Liver (tissue), 9 donors: Measurements from ENCODE around the gene CELSR2. TPM values are rescaled to one million over a fixed set of nuclear protein-coding genes. Genes with fewer than 3 reads are reported as not detected.
A peak's percentile ranks its signal among the peaks of the same experiment; 100 is the strongest.

Experiments
- DNase-seq: peaks from one replicate; pipeline ENCODE4 v3.0.0-alpha.2; 2017; ENCODE audit warnings: low spot score
- H3K27ac ChIP-seq, 2 donors: one replicate each; pipeline ENCODE4 v1.7.0; 2013; ENCODE audit warnings: inconsistent platforms in 2 of 2, low read length in 2 of 2, control low read depth in 1 of 2, low read depth in 1 of 2, mild to moderate bottlenecking in 1 of 2
- H3K27me3 ChIP-seq, 4 donors: one replicate each; pipeline versions ENCODE4 v1.6.1 to v1.7.0; 2013; ENCODE audit warnings: low read length in 3 of 4, inconsistent platforms in 1 of 4, mild to moderate bottlenecking in 1 of 4, moderate library complexity in 1 of 4; ENCODE audit not compliant: control insufficient read depth in 4 of 4, insufficient read depth in 4 of 4
- H3K36me3 ChIP-seq, 4 donors: one replicate each; pipeline versions ENCODE4 v1.6.1 to v1.7.0; 2013; ENCODE audit warnings: low read length in 3 of 4, mild to moderate bottlenecking in 3 of 4, low read depth in 1 of 4, moderate library complexity in 1 of 4; ENCODE audit not compliant: control insufficient read depth in 4 of 4, insufficient read depth in 3 of 4
- H3K4me1 ChIP-seq, 4 donors: one replicate each; pipeline versions ENCODE4 v1.6.1 to v1.7.0; 2013; ENCODE audit warnings: low read length in 3 of 4, mild to moderate bottlenecking in 3 of 4, moderate library complexity in 1 of 4; ENCODE audit not compliant: control insufficient read depth in 4 of 4, insufficient read depth in 4 of 4
- H3K4me3 ChIP-seq, 3 donors: one replicate each; pipeline versions ENCODE4 v1.6.1 to v1.7.0; 2013; ENCODE audit warnings: low read length in 3 of 3, control low read depth in 1 of 3, low read depth in 1 of 3, mild to moderate bottlenecking in 1 of 3
- H3K9ac ChIP-seq, 2 donors: one replicate each; pipeline ENCODE4 v1.7.0; 2013; ENCODE audit warnings: low read length in 2 of 2, mild to moderate bottlenecking in 2 of 2, moderate library complexity in 2 of 2, control low read depth in 1 of 2, low read depth in 1 of 2
- H3K9me3 ChIP-seq, 4 donors: one replicate each; pipeline versions ENCODE4 v1.6.1 to v1.7.0; 2013; ENCODE audit warnings: low read length in 3 of 4; ENCODE audit not compliant: control insufficient read depth in 4 of 4
- EGR1 ChIP-seq, 2 donors: IDR thresholded peaks; 2 replicates each; pipeline ENCODE4 v1.6.1; 2016 to 2018; ENCODE audit warnings: antibody characterized with exemption in 2 of 2, low read depth in 2 of 2
- FOXA1 ChIP-seq: IDR thresholded peaks from 2 replicates; pipeline ENCODE4 v1.6.1; 2016; ENCODE audit warnings: antibody characterized with exemption
- FOXA2 ChIP-seq: IDR thresholded peaks from 2 replicates; pipeline ENCODE4 v1.6.1; 2016; ENCODE audit warnings: antibody characterized with exemption
- GABPA ChIP-seq, 2 donors: IDR thresholded peaks in 1 of 2; conservative IDR thresholded peaks in 1 of 2; 2 replicates each; pipeline ENCODE4 v1.6.1; 2016; ENCODE audit warnings: antibody characterized with exemption in 2 of 2, mild to moderate bottlenecking in 1 of 2, moderate library complexity in 1 of 2
- HNF4A ChIP-seq, 2 donors: conservative IDR thresholded peaks; 2 replicates each; pipeline ENCODE4 v1.6.1; 2016; ENCODE audit warnings: antibody characterized with exemption in 2 of 2, mild to moderate bottlenecking in 2 of 2
- HNF4G ChIP-seq: IDR thresholded peaks from 2 replicates; pipeline ENCODE4 v1.6.1; 2016; ENCODE audit warnings: antibody characterized with exemption
- JUND ChIP-seq, 2 donors: IDR thresholded peaks; 2 replicates each; pipeline ENCODE4 v1.6.1; 2016; ENCODE audit warnings: antibody characterized with exemption in 2 of 2
- NR2F2 ChIP-seq: IDR thresholded peaks from 2 replicates; pipeline ENCODE4 v1.6.1; 2016; ENCODE audit warnings: antibody characterized with exemption
- RAD21 ChIP-seq, 2 donors: IDR thresholded peaks; 2 replicates each; pipeline ENCODE4 v1.6.1; 2016; ENCODE audit warnings: antibody characterized with exemption in 2 of 2, mild to moderate bottlenecking in 2 of 2
- RXRA ChIP-seq, 2 donors: IDR thresholded peaks; 2 replicates each; pipeline ENCODE4 v1.6.1; 2017 to 2018; ENCODE audit warnings: antibody characterized with exemption in 2 of 2, mild to moderate bottlenecking in 1 of 2
- SP1 ChIP-seq: IDR thresholded peaks from 2 replicates; pipeline ENCODE4 v1.6.1; 2018; ENCODE audit warnings: antibody characterized with exemption, mild to moderate bottlenecking
- TAF1 ChIP-seq: conservative IDR thresholded peaks from 2 replicates; pipeline ENCODE4 v1.6.1; 2016; ENCODE audit warnings: antibody characterized with exemption, mild to moderate bottlenecking
- YY1 ChIP-seq: IDR thresholded peaks from 2 replicates; pipeline ENCODE4 v1.6.1; 2016; ENCODE audit warnings: antibody characterized with exemption, mild to moderate bottlenecking
- WGBS: extraction: QIAGEN DNeasy Blood & Tissue Kit; methylation state at CpG from one replicate; pipeline ENCODE4 v1.1.7; 2013; 5-methylcytosine and 5-hydroxymethylcytosine counted together
- polyA plus RNA-seq, 2 donors: library from polyadenylated mRNA; stranded (reverse) in 1 of 2; unstranded in 1 of 2; fragments of 200-250 nt in 1 of 2; fragments of >200 nt in 1 of 2; fragmentation: Nextera tagmentation in 1 of 2; extraction: Ambion mirVana in 1 of 2; gene quantifications; one replicate each; pipeline versions ENCODE4 v1.2.1 to v1.2.3, GENCODE V29; 2013 to 2015
- total RNA-seq, 2 donors: library from RNA; depleted of rRNA; stranded (reverse); fragments of >200 nt; gene quantifications; one replicate each; pipeline ENCODE4 v1.2.3, GENCODE V29; 2014
- TF ChIP-seq, protein P1 (sequence below): IDR thresholded peaks from 2 replicates; pipeline ENCODE4 v1.6.1; 2016; ENCODE audit warnings: antibody characterized with exemption
- TF ChIP-seq, protein P2 (sequence below): IDR thresholded peaks from 2 replicates; pipeline ENCODE4 v1.6.1; 2016; ENCODE audit warnings: antibody characterized with exemption
- TF ChIP-seq, protein P3 (sequence below): fragments of 150-350 bp; IDR thresholded peaks from 2 replicates; pipeline ENCODE4 v1.5.1; 2017; ENCODE audit warnings: improper control_type of control experiment, low read depth, low read length; ENCODE audit not compliant: missing input control
- TF ChIP-seq, protein P4 (sequence below): IDR thresholded peaks from 2 replicates; pipeline ENCODE4 v1.6.1; 2016; ENCODE audit warnings: antibody characterized with exemption
- donor health status: healthy.
- donor health status: healthy.
- donor health status: healthy.
- donor health status: healthy.
- donor health status: healthy.

The CELSR2 gene, protein sequence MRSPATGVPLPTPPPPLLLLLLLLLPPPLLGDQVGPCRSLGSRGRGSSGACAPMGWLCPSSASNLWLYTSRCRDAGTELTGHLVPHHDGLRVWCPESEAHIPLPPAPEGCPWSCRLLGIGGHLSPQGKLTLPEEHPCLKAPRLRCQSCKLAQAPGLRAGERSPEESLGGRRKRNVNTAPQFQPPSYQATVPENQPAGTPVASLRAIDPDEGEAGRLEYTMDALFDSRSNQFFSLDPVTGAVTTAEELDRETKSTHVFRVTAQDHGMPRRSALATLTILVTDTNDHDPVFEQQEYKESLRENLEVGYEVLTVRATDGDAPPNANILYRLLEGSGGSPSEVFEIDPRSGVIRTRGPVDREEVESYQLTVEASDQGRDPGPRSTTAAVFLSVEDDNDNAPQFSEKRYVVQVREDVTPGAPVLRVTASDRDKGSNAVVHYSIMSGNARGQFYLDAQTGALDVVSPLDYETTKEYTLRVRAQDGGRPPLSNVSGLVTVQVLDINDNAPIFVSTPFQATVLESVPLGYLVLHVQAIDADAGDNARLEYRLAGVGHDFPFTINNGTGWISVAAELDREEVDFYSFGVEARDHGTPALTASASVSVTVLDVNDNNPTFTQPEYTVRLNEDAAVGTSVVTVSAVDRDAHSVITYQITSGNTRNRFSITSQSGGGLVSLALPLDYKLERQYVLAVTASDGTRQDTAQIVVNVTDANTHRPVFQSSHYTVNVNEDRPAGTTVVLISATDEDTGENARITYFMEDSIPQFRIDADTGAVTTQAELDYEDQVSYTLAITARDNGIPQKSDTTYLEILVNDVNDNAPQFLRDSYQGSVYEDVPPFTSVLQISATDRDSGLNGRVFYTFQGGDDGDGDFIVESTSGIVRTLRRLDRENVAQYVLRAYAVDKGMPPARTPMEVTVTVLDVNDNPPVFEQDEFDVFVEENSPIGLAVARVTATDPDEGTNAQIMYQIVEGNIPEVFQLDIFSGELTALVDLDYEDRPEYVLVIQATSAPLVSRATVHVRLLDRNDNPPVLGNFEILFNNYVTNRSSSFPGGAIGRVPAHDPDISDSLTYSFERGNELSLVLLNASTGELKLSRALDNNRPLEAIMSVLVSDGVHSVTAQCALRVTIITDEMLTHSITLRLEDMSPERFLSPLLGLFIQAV (N-terminal part only)
- 1 to 10 TPM; 1.5 to 1.6 TPM for total RNA-seq
- polyA plus RNA-seq: under 1 TPM; 0.73 to 0.78 TPM

DNA sequence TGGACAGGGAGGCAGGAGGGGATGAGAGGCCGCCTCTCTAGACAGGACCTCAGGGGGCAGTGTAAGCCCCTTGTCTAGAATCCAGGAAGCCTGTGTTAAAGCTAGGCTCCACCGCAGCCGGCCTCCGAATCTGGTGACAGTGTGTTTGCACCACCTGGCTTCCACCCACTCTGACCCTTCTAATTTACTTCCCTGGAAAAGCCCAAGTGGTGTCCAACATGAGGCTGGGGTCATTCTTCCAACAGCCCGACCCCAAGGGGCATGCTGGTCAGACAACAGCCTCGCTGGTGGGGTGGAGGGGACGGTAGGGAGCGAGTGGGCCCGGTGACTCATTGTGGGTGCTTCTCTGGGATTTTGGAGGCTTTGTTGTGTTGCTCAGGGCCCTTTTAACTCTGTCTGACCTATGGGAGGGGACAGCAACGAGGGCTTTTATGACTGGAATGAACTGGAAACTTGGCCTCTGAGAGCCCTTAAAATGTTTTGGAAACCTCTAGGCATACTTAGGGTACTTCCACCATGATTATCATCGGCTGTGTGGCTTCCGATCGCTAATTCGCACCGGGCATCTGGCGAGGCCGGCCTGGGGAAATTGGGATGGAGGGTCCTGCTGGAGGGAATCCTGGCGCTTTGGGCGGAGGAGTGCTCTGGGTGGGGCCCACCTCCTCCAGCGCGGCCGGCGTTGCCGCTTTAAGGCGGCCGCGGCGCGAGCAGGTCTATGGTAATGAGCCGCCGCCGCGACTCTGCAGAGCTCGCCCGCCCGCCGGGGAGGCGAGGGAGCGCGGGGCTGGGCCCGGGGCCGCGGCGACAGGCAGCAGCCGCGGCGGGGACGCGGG lies at the start of gene CELSR2:
CELSR2 (plus strand) TSS at position 743 of the 833 bp plus-strand sequence. CDS start 541 bp downstream, outside the sequence.
- no peak within 1 kb of the TSS for H3K27ac ChIP-seq
- DNase-seq: peak; percentile 73

DNA sequence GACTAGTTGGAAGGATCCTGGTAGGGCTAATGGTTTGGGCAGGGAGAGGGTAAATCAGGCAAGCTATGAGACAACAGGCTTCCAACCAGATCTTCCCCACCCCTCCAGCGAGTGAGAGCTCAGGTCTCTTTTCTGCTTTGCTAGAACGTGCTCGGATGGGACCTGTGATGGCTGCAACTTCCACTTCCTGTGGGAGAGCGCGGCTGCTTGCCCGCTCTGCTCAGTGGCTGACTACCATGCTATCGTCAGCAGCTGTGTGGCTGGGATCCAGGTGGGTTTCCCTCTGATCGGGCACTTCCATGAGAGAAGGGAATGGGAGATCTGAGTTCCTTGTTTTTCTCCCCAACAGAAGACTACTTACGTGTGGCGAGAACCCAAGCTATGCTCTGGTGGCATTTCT lies 49.6 kb upstream of the CELSR2 start:
- H3K27ac ChIP-seq: no peak overlapping the region
- no peak overlapping the region for H3K9ac ChIP-seq
- no peak overlapping the region for H3K4me3 ChIP-seq
- H3K27me3 ChIP-seq: no peaks in the 10 kb centered on the region
- no peaks in the 10 kb centered on the region for H3K36me3 ChIP-seq
- no peak for DNase-seq
- 73% methylated on average over 10 of the region's 10 CpGs for WGBS
- H3K4me1 ChIP-seq: no peaks in the 10 kb centered on the region
- H3K9me3 ChIP-seq: no peaks in the 10 kb centered on the region
- no peak for TF ChIP-seq RAD21 (IDR thresholded peaks at IDR 0.05)
- no peak for TF ChIP-seq YY1
- no peak for TF ChIP-seq TAF1
- no peak for TF ChIP-seq EGR1 (IDR thresholded peaks at IDR 0.05; ENCODE audit: low read depth in 2 of 2)
- no peak for TF ChIP-seq GABPA (IDR thresholded peaks at IDR 0.05 in 1 of 2, conservative IDR thresholded peaks at IDR 0.05 in 1 of 2)
- TF ChIP-seq, protein P1, sequence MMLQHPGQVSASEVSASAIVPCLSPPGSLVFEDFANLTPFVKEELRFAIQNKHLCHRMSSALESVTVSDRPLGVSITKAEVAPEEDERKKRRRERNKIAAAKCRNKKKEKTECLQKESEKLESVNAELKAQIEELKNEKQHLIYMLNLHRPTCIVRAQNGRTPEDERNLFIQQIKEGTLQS: no peak
- TF ChIP-seq, protein P2, sequence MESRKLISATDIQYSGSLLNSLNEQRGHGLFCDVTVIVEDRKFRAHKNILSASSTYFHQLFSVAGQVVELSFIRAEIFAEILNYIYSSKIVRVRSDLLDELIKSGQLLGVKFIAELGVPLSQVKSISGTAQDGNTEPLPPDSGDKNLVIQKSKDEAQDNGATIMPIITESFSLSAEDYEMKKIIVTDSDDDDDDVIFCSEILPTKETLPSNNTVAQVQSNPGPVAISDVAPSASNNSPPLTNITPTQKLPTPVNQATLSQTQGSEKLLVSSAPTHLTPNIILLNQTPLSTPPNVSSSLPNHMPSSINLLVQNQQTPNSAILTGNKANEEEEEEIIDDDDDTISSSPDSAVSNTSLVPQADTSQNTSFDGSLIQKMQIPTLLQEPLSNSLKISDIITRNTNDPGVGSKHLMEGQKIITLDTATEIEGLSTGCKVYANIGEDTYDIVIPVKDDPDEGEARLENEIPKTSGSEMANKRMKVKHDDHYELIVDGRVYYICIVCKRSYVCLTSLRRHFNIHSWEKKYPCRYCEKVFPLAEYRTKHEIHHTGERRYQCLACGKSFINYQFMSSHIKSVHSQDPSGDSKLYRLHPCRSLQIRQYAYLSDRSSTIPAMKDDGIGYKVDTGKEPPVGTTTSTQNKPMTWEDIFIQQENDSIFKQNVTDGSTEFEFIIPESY: no peak
- TF ChIP-seq, protein P3, sequence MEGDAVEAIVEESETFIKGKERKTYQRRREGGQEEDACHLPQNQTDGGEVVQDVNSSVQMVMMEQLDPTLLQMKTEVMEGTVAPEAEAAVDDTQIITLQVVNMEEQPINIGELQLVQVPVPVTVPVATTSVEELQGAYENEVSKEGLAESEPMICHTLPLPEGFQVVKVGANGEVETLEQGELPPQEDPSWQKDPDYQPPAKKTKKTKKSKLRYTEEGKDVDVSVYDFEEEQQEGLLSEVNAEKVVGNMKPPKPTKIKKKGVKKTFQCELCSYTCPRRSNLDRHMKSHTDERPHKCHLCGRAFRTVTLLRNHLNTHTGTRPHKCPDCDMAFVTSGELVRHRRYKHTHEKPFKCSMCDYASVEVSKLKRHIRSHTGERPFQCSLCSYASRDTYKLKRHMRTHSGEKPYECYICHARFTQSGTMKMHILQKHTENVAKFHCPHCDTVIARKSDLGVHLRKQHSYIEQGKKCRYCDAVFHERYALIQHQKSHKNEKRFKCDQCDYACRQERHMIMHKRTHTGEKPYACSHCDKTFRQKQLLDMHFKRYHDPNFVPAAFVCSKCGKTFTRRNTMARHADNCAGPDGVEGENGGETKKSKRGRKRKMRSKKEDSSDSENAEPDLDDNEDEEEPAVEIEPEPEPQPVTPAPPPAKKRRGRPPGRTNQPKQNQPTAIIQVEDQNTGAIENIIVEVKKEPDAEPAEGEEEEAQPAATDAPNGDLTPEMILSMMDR: no peak
- no peak for TF ChIP-seq NR2F2
- no peak for TF ChIP-seq FOXA1

More for the DNA sequence above, at the start of gene CELSR2:
- peak within 1 kb of the TSS in 2 of 3 donors; percentile 31 to 73 for H3K4me3 ChIP-seq
- H3K27me3 ChIP-seq: no peaks in the 10 kb centered on the region
- TF ChIP-seq RXRA (IDR thresholded peaks at IDR 0.05) (no peak), EGR1 (IDR thresholded peaks at IDR 0.05; ENCODE audit: low read depth in 2 of 2) (no peak), FOXA1 (no peak), HNF4A (conservative IDR thresholded peaks at IDR 0.05) (no peak), RAD21 (IDR thresholded peaks at IDR 0.05) (no peak), HNF4G (no peak), SP1 (no peak), JUND (IDR thresholded peaks at IDR 0.05) (no peak), FOXA2 (no peak)
- TF ChIP-seq, protein P2: no peak
- TF ChIP-seq, protein P3: no peak
- TF ChIP-seq, protein P4, sequence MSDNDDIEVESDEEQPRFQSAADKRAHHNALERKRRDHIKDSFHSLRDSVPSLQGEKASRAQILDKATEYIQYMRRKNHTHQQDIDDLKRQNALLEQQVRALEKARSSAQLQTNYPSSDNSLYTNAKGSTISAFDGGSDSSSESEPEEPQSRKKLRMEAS: no peak
- no peaks in the 10 kb centered on the region for H3K36me3 ChIP-seq
- WGBS: 16% methylated on average over 49 of the region's 49 CpGs
- no peak within 1 kb of the TSS for H3K9ac ChIP-seq
- peaks cover 2 to 9% (median 5%) of the 10 kb centered on the region in 4 donors for H3K4me1 ChIP-seq
- no peaks in the 10 kb centered on the region for H3K9me3 ChIP-seq
